GM18951 (cell line): ENCODE data around the gene PLCB2.

Experiments
- POLR2A ChIP-seq: IDR thresholded peaks from 4 replicates; pipeline ENCODE4 v1.6.1; 2011; ENCODE audit warnings: mild to moderate bottlenecking; ENCODE audit not compliant: insufficient read length, insufficient read depth; ENCODE audit errors: extremely low read depth
- in situ Hi-C: fragments of 300-500 bp; cut with MboI; formaldehyde crosslinking; loops from one replicate; pipeline ENCODE4 v1.12.0; 2022; ENCODE audit warnings: low sequenced_read_pairs, mixed read lengths, inconsistent platforms; ENCODE audit not compliant: unreplicated experiment

Gene PLCB2

DNA sequence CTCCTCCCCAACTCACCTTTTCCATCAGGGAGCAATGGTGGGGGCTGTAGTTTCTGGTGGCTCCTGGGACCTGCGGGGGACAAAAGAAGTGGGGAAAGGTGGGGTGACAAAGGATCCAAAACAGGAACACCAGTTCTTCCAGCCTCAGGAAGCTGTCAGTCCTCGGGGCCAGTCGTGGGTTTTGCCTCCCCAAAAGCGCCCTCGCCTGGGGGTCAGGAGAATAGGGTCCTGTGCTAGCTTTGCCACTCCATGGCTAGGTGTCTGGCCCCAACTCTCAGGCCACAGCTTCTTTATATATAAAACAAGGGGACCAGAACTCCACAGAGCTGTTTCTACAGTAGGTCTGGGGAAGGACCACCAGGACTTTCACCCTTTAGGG is 29.0 kb upstream of the PLCB2 start:
- in situ Hi-C loops: no loop called here
- TF ChIP-seq POLR2A: no peak

GRCh38 chr15:40335938-40336743 is 28.4 kb upstream of the PLCB2 start:
- in situ Hi-C loops: no loop called here
- TF ChIP-seq POLR2A: no peak

DNA sequence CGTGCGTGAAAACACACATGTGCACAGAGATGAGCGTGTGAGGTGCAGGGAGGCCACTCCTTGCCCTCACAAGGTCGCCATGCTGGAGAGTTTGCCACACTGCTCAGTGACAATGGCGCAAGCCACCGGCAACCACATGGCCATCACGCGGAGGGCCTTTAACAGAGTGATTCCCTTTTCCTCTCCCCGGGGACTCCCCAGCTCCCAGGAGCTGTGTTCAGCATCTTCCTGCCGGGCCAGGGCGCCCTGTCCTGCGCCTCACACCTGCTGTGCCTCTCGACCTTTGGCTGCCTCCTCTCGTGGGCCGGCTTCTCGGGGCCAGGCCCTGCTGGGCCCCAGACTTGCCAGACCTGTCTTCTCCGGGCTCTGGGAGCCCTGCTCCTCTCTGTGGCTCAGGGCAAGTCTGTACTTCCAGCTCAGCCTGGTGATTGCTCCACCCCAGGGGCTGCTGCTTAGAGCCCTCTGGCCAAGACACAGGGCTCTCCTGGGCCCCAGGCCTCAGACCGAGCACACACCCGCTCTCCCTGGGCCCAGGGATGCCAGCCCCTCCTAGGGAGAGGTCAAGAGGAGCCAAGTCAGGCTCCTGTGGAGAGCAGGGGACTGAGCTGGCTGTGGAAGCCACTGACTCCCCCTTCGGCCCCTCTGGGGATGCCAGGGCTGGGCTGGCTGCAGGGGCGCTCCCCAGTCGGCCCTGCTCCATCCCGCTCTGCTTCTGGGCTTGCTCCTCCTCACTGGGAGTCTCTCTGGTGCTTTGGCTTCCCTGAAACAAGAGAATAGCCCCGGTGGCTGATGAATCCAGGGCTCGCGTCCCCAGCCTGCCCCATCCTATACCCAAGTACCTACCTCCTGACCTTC is 27.4 kb upstream of the PLCB2 start:
- TF ChIP-seq POLR2A: no peak
- in situ Hi-C loops: no loop called here

DNA sequence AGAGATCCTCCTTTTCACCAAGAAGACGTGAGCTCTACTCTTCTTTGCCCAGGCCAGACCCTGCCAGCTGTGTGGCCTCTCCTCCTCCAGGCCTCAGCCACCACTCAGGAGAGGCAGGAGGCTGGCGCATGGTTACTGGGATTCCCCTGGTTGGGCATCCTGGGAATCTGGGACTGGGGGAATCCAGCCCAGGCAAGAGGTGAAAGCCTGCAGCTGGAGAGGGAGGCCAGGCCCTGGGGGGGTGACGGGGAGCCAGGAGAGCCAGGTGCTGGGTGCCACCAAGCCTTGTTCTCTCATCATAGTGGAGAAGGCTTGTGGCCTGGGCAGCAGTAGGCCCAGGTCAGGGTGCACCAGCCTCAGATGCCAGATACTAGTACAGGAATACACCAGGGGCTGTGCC is 26.8 kb upstream of the PLCB2 start:
- TF ChIP-seq POLR2A: no peak
- in situ Hi-C loops: no loop called here

GRCh38 chr15:40333922-40334492 is 26.3 kb upstream of the PLCB2 start:
- no peak for TF ChIP-seq POLR2A
- in situ Hi-C loops: no loop called here

DNA sequence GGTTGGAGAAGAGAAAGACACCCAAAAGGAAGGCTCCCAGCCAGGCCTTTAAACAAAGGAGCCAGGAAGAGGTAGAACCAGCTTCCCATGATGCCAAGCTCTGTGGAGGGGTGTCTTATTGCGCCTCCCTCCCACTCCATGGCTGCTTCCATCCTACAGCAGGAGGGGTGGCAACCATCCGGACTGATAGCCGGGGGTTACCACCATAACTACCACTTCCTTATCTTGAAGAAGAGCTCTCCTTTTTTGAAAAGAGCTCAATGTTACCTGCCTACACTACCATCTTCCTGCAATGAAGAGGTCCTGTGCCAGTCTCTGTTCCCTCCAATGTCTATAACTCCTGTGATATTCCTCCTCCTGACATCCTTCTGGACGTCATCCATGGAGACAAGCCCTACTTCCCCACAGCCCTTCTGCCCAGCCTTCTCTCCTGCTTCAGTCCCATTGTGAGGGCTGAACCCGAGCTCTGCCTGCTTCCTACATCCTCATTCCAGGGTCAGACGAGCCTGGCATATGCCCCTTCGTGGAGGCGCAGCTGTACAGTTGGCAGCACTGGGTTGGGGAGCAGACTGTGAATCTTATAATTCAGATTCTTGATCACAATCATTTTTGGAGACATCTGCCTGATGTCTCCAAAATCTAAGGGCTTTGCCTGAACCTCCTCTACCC is 24.5 kb upstream of the PLCB2 start:
- in situ Hi-C loops: no loop called here
- no peak for TF ChIP-seq POLR2A

- no peak for TF ChIP-seq POLR2A
- in situ Hi-C loops: no loop called here
Measured at GRCh38 chr15:40331637-40332036, 23.9 kb upstream of the PLCB2 start.

GRCh38 chr15:40331026-40331425 is 23.3 kb upstream of the PLCB2 start:
- in situ Hi-C loops: no loop called here
- TF ChIP-seq POLR2A: no peak

GRCh38 chr15:40330368-40330836 is 22.7 kb upstream of the PLCB2 start:
- in situ Hi-C loops: no loop called here
- TF ChIP-seq POLR2A: no peak

- in situ Hi-C loops: no loop called here
- TF ChIP-seq POLR2A: no peak
Measured at GRCh38 chr15:40329804-40330203, 22.1 kb upstream of the PLCB2 start.

GRCh38 chr15:40328751-40329150 is 21.0 kb upstream of the PLCB2 start:
- in situ Hi-C loops: no loop called here

GRCh38 chr15:40328176-40328575 is 20.4 kb upstream of the PLCB2 start:
- in situ Hi-C loops: no loop called here
- no peak for TF ChIP-seq POLR2A

More at GRCh38 chr15:40328751-40329150, 21.0 kb upstream of the PLCB2 start:
- TF ChIP-seq POLR2A: no peak

- in situ Hi-C loops: no loop called here
- TF ChIP-seq POLR2A: no peak
Measured at GRCh38 chr15:40327457-40327856, 19.7 kb upstream of the PLCB2 start.
